Glomerular endothelial cell (primary cell): ENCODE measurements around the gene TMEM121. TPM values are rescaled to one million over a fixed set of nuclear protein-coding genes. Genes with fewer than 3 reads are reported as not detected.

Experiments
- DNase-seq: peaks from one replicate; pipeline ENCODE4 v3.0.0-alpha.2; 2011; ENCODE audit warnings: low read depth, low spot score; ENCODE audit errors: extremely low read depth
- total RNA-seq: library from RNA; depleted of rRNA; stranded (reverse); fragments of >200 nt; gene quantifications from 2 replicates; pipeline ENCODE4 v1.2.3, GENCODE V29; 2015

TMEM121 gene
- total RNA-seq, 1 donor from 2014 or later: 9.3 TPM

GRCh38 chr14:105486974-105487448 is 39.4 kb upstream of the TMEM121 start:
- DNase-seq: no peak

- DNase-seq: no peak
These were observed 38.9 kb upstream of the TMEM121 start for GRCh38 chr14:105487449-105487985.

- no peak for DNase-seq
These were observed 38.2 kb upstream of the TMEM121 start for GRCh38 chr14:105487986-105488777.

- DNase-seq: no peak
These were observed 37.4 kb upstream of the TMEM121 start for GRCh38 chr14:105488781-105489541.

GRCh38 chr14:105489542-105490266 is 36.7 kb upstream of the TMEM121 start:
- DNase-seq: no peak

- no peak for DNase-seq
These were observed 36.2 kb upstream of the TMEM121 start for GRCh38 chr14:105490267-105490571.

- DNase-seq: peak; percentile 97
These were observed 35.6 kb upstream of the TMEM121 start, which contains the start of gene TEDC1 for GRCh38 chr14:105490572-105491365. Gene TEDC1, plus strand, starts transcription at chr14:105491246. Its CDS starts 130 bp downstream, at chr14:105491376.

- no peak for DNase-seq
These were observed 34.9 kb upstream of the TMEM121 start for GRCh38 chr14:105491366-105491973.

- DNase-seq: no peak
These were observed 34.1 kb upstream of the TMEM121 start for GRCh38 chr14:105492031-105492970.

GRCh38 chr14:105492971-105493871 is 33.2 kb upstream of the TMEM121 start:
- DNase-seq: no peak

- DNase-seq: no peak
These were observed 32.3 kb upstream of the TMEM121 start for GRCh38 chr14:105493921-105494605.

GRCh38 chr14:105494606-105494929 is 31.8 kb upstream of the TMEM121 start:
- no peak for DNase-seq

GRCh38 chr14:105495101-105495989 is 31.0 kb upstream of the TMEM121 start:
- DNase-seq: no peak

GRCh38 chr14:105495990-105496830 is 30.2 kb upstream of the TMEM121 start:
- DNase-seq: no peak

GRCh38 chr14:105496831-105497591 is 29.4 kb upstream of the TMEM121 start:
- no peak for DNase-seq
